ENCODE data around the gene SPN.
"Not testable (repeated sequence)": the region's sequence is repeated elsewhere in the genome, so short reads cannot be mapped to it uniquely, and the experiment has no call there.

SPN gene

GRCh38 chr16:29680180-29680598, 17.1 kb downstream of the SPN start:
- DNase-seq, result no peak

- DNase-seq, result no peak
Measured at GRCh38 chr16:29683543-29684090, 20.6 kb downstream of the SPN start.

- DNase-seq, result no peak
Measured at GRCh38 chr16:29684679-29685078, 21.6 kb downstream of the SPN start.

- DNase-seq, result no peak
Measured at GRCh38 chr16:29686740-29687332, 23.8 kb downstream of the SPN start.

GRCh38 chr16:29687755-29688154, 24.7 kb downstream of the SPN start:
- DNase-seq, result no peak

GRCh38 chr16:29688172-29688571, 25.1 kb downstream of the SPN start:
- DNase-seq, result no peak

- not testable (repeated sequence) for DNase-seq
Measured at GRCh38 chr16:29689490-29690351, 26.7 kb downstream of the SPN start.

- not testable (repeated sequence) for DNase-seq
Measured at GRCh38 chr16:29692606-29693005, 29.6 kb downstream of the SPN start.

- DNase-seq, result no peak
Measured at GRCh38 chr16:29694384-29695195, 31.5 kb downstream of the SPN start.

GRCh38 chr16:29695675-29696074, 32.6 kb downstream of the SPN start:
- DNase-seq, result not testable (repeated sequence)

GRCh38 chr16:29696881-29697331, 33.9 kb downstream of the SPN start:
- DNase-seq, result no peak

- DNase-seq, result no peak
Measured at GRCh38 chr16:29697391-29697790, 34.3 kb downstream of the SPN start.

- DNase-seq, result no peak
Measured at GRCh38 chr16:29698042-29698441, 35.0 kb downstream of the SPN start.

- DNase-seq, result no peak
Measured at GRCh38 chr16:29698484-29699323, 35.7 kb downstream of the SPN start.

GRCh38 chr16:29699324-29700219, 36.5 kb downstream of the SPN start:
- no peak for DNase-seq

GRCh38 chr16:29700253-29700987, 37.4 kb downstream of the SPN start:
- peak; percentile 44 for DNase-seq

- DNase-seq, result no peak
Measured at GRCh38 chr16:29701214-29701555, 38.1 kb downstream of the SPN start.

- DNase-seq, result no peak
Measured at GRCh38 chr16:29702269-29702668, 39.2 kb downstream of the SPN start.

GRCh38 chr16:29705030-29705429, 42.0 kb downstream of the SPN start:
- no peak for DNase-seq

- DNase-seq, result not testable (repeated sequence)
Measured at GRCh38 chr16:29707160-29707559, 44.1 kb downstream of the SPN start.

All from NCI-H1694 (cell line).